ENCODE measurements around the gene MGAT2. TPM values are rescaled to one million over a fixed set of nuclear protein-coding genes. Genes with fewer than 3 reads are reported as not detected.
"Not testable (repeated sequence)": the region's sequence is repeated elsewhere in the genome, so short reads cannot be mapped to it uniquely, and the experiment has no call there.

Gene MGAT2
- total RNA-seq, 4 donors from 2014 or later, result 7.2 to 11.5 (median 9.6) TPM

- DNase-seq (no peak), ATAC-seq (no peak)
- in situ Hi-C loops (cut with MboI; ENCODE audit: low sequenced_read_pairs in 4 of 4) (no loop called here), intact Hi-C loops (cut with DNase I; ENCODE audit: low total_unique reads) (loop anchor here (10.0 kb wide), 1 partner anchor 1627 kb away; the partner anchor contains the start of gene TMX1)
- Histone ChIP-seq H3K4me1 (peaks cover 19 to 29% of the 10 kb centered on the region in 2 donors), H3K27ac (no peak overlapping the region), H3K27me3 (no peaks in the 10 kb centered on the region), H3K36me3 (peaks cover 0 to 16% of the 10 kb centered on the region in 2 donors), H3K4me3 (no peak overlapping the region), H3K9me3 (no peaks in the 10 kb centered on the region)
- TF ChIP-seq, protein P1, sequence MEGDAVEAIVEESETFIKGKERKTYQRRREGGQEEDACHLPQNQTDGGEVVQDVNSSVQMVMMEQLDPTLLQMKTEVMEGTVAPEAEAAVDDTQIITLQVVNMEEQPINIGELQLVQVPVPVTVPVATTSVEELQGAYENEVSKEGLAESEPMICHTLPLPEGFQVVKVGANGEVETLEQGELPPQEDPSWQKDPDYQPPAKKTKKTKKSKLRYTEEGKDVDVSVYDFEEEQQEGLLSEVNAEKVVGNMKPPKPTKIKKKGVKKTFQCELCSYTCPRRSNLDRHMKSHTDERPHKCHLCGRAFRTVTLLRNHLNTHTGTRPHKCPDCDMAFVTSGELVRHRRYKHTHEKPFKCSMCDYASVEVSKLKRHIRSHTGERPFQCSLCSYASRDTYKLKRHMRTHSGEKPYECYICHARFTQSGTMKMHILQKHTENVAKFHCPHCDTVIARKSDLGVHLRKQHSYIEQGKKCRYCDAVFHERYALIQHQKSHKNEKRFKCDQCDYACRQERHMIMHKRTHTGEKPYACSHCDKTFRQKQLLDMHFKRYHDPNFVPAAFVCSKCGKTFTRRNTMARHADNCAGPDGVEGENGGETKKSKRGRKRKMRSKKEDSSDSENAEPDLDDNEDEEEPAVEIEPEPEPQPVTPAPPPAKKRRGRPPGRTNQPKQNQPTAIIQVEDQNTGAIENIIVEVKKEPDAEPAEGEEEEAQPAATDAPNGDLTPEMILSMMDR (IDR thresholded peaks at IDR 0.05 in 4 of 5, conservative IDR thresholded peaks at IDR 0.05 in 1 of 5), result no peak
- TF ChIP-seq POLR2A (IDR thresholded peaks at IDR 0.05), result no peak
Measured at GRCh38 chr14:49617852-49618519, 2.6 kb upstream of the MGAT2 start.

DNA sequence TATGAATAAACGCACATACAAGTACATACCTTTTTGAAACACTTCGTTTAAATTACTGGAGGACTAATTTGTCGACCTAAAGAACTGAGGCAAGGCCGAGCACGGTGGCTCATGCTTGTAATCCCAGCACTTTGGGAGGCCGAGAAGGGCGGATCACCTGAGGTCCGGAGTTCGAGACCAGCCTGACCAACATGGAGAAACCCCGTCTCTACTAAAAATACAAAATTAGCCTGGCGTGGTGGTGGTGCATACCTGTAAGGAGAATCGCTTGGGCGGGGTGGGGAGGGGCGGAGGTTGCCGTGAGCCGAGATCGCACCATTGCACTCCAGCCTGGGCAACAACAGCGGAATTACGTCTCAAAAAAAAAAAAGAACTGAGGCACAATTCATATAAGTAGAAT lies 1.3 kb upstream of the MGAT2 start:
- intact Hi-C loops (cut with DNase I; ENCODE audit: low total_unique reads), result loop anchor here (10.0 kb wide), 1 partner anchor 1626 kb away; the partner anchor contains the start of gene TMX1
- DNase-seq; ATAC-seq; H3K27me3 ChIP-seq; in situ Hi-C loops (cut with MboI; ENCODE audit: low sequenced_read_pairs in 4 of 4); H3K9me3 ChIP-seq: not testable (repeated sequence)
- Histone ChIP-seq H3K4me1 (peaks cover 20 to 34% of the 10 kb centered on the region in 2 donors), H3K4me3 (peak overlapping the region; percentile 78 to 98 (median 93)), H3K27ac (peak overlapping the region; percentile 94 to 99 (median 96)), H3K36me3 (peaks cover 0 to 16% of the 10 kb centered on the region in 2 donors)

GRCh38 chr14:49619730-49620129 lies 869 bp upstream of the MGAT2 start:
- DNase-seq, result no peak
- Histone ChIP-seq H3K36me3 (peaks cover 0 to 16% of the 10 kb centered on the region in 2 donors), H3K4me1 (peaks cover 20 to 34% of the 10 kb centered on the region in 2 donors)

DNA sequence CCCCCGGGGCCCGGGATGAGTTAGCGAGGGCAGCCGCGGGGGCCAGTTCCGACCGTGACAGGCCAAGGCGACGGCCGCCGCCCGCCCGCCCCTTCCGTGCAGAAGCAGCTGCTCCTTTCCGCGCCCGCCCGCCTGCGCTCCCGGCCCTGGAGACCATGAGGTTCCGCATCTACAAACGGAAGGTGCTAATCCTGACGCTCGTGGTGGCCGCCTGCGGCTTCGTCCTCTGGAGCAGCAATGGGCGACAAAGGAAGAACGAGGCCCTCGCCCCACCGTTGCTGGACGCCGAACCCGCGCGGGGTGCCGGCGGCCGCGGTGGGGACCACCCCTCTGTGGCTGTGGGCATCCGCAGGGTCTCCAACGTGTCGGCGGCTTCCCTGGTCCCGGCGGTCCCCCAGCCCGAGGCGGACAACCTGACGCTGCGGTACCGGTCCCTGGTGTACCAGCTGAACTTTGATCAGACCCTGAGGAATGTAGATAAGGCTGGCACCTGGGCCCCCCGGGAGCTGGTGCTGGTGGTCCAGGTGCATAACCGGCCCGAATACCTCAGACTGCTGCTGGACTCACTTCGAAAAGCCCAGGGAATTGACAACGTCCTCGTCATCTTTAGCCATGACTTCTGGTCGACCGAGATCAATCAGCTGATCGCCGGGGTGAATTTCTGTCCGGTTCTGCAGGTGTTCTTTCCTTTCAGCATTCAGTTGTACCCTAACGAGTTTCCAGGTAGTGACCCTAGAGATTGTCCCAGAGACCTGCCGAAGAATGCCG lies 699 bp downstream of the MGAT2 start:
- peak; percentile 46 to 56 for ATAC-seq
- TF ChIP-seq, protein P1 (IDR thresholded peaks at IDR 0.05 in 4 of 5, conservative IDR thresholded peaks at IDR 0.05 in 1 of 5), result no peak
- H3K4me3 ChIP-seq, result peak overlapping the region; percentile 78 to 98 (median 93)
- H3K4me1 ChIP-seq, result peaks cover 20 to 34% of the 10 kb centered on the region in 2 donors
- in situ Hi-C loops (cut with MboI; ENCODE audit: low sequenced_read_pairs in 4 of 4), result no loop called here
- no peaks in the 10 kb centered on the region for H3K27me3 ChIP-seq
- DNase-seq, result peak; percentile 29 to 65
- H3K27ac ChIP-seq, result peak overlapping the region; percentile 94 to 99 (median 96)
- intact Hi-C loops (cut with DNase I; ENCODE audit: low total_unique reads), result no loop called here
- no peaks in the 10 kb centered on the region for H3K9me3 ChIP-seq
- H3K36me3 ChIP-seq, result peaks cover 0 to 22% of the 10 kb centered on the region in 2 donors

More at GRCh38 chr14:49619730-49620129, 869 bp upstream of the MGAT2 start:
- Histone ChIP-seq H3K4me3 (peak overlapping the region; percentile 78 to 98 (median 93)), H3K27ac (peak overlapping the region; percentile 94 to 99 (median 96)), H3K9me3 (no peaks in the 10 kb centered on the region), H3K27me3 (no peaks in the 10 kb centered on the region)
- in situ Hi-C loops (cut with MboI; ENCODE audit: low sequenced_read_pairs in 4 of 4) (no loop called here), intact Hi-C loops (cut with DNase I; ENCODE audit: low total_unique reads) (loop anchor here (1.0 to 10.0 kb wide), 4 partner anchors 15 to 1625 kb away; partner anchors contain the start of genes LRR1, RPS29 and TMX1)
- TF ChIP-seq, protein P1 (IDR thresholded peaks at IDR 0.05 in 4 of 5, conservative IDR thresholded peaks at IDR 0.05 in 1 of 5), result no peak
- no peak for TF ChIP-seq POLR2A (IDR thresholded peaks at IDR 0.05)
- no peak for ATAC-seq
